ENCODE measurements around the gene ZNF397. TPM values are rescaled to one million over a fixed set of nuclear protein-coding genes. Genes with fewer than 3 reads are reported as not detected.
"Not testable (repeated sequence)": the region's sequence is repeated elsewhere in the genome, so short reads cannot be mapped to it uniquely, and the experiment has no call there.

Gene ZNF397
- total RNA-seq, result 21.4 TPM
- long read RNA-seq, full-length matches to known transcripts, result 20 of 41 reads
- long read RNA-seq, partial matches to known transcripts, result 7 of 41 reads
- long read RNA-seq, other reads (novel, unspliced or antisense), result 14 of 41 reads

DNA sequence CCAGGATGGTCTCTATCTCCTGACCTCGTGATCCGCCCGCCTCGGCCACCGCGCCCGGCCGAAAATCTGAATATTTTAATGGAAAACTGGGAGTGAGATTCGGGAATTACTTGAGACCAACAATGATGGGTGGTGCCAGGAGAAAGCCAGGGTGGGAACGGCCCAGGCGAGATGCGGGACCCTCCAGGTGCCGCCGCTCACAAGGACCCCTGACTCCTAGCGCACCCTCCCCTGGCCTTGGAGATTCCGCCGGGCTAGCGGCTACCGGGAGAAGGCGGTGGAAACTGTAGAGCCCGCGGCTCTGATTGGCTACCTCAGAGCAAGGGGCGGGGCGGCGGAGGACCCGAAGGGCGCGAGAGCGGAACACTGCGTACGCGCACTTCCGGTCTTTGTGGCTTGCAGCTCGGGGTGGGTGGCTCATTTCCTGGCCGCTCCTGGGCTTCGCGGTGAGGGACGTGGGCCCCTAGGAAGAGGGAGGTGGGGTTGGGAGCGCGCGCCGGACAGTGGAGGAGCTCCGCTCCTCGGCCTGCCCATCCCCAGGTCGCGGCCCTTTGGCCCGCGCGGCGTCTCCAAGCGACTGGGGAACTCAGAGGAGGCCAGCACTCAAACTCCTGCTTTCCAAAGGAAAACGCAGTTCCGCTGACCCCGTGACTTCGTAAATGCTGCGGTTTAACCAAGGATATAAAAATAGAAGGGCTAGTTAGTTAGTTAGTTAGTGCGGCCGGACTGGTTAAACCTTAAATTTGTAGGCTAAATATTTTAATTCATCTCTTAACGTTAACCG lies at the start of gene ZNF397:
Gene ZNF397, plus strand, starts transcription at position 371 of the 784 bp plus-strand sequence. CDS start 1,437 bp downstream, outside the sequence.
- DNase-seq (ENCODE audit: low spot score), result peak; percentile 99

- no peak for DNase-seq (ENCODE audit: low spot score)
Observed at GRCh38 chr18:35191698-35192025, 49.2 kb upstream of the ZNF397 start.

DNA sequence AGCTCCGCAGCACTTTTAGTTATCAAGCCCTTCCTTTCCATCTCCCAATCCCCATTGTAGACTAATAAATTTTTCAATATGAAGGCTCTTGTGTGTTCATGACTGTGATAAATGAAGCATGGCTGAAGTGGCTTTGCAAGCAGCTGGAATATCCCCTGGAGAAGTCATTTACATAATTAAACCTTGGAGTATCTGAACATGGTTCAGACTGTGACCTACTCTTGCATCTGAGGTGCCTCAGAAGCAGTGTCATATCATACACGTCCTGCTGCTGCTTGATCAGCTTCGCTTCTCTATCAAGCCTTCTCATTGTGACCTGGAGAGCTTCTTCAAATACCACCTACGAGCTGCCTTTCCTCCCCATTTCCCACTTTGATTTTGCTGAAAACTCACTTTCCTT lies 48.4 kb upstream of the ZNF397 start:
- no peak for DNase-seq (ENCODE audit: low spot score)

- no peak for DNase-seq (ENCODE audit: low spot score)
Observed at GRCh38 chr18:35193316-35193715, 47.5 kb upstream of the ZNF397 start.

- DNase-seq (ENCODE audit: low spot score), result no peak
Observed at GRCh38 chr18:35197296-35197695, 43.5 kb upstream of the ZNF397 start.

DNA sequence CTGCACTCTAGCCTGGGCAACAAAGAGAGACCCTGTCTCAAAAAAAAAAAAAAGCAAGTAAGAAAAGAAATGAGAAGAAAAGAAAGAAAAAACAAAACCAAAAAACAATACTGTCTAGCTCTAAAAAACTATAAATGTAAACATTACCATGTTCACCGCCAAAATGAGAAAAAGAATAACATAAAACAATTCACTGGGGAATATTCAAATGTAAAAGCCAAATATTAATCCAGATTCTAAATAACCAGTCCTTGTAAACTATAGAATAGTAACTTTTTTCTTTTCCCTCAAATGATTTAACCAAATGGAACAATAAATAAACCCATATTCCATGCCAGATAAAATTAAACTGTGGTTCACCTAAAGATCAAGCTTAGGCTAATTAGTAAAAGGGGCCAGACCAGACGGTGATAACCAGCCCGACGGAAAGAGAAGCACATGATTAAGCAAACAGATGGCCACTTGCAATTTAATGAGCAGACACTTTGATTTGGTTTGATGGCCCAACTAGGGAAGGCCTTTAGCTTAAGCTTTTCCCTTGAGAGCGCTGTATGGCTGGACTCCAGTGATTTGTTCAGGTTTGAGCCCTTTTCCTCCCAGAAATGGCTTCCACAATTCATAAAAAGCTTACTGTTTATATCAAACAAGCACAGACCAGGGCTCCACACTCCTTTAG lies 39.4 kb upstream of the ZNF397 start:
- no peak for DNase-seq (ENCODE audit: low spot score)

DNA sequence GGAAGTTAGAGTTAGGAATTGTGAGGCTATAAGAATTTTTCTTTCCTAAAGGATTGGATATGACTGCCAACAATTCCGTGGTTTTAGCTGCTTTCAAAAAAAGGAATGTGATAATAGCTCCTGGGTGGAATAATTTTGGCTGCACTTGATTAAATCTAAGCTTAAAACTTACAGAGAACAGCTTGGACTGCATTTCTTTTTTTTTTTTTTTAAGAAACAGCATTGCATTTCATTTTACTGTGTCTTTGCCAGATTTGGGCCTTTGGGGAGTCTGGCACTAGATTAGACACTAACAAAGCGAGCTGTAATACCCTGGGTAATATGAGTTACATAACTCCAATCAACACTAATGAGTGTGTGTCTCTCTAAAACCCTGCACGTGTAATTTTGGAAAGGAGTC lies 37.8 kb upstream of the ZNF397 start:
- no peak for DNase-seq (ENCODE audit: low spot score)

DNA sequence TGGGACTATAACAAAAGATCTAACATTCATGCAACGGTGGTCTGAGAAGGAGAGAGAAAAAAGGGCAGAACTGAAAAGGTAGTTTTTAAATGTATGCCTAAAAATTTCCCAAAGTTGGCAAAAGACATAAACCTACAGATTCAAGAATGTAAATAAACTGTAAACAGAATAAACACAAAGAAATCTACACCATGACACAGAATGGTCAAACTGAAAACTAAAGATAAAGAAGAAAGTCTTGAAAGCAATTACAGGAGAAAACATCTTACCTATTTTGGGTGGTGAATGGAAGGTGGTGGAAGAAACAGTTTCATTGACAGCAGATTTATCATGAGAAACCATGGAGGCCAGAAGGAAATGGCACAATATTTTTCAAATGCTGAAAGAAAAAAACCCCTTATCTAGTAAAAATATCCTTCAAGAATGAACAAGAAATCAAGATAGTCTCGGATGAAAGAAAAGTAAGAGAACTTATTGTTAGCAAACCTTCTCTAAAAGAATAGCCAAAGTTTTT lies 35.6 kb upstream of the ZNF397 start:
- no peak for DNase-seq (ENCODE audit: low spot score)

DNA sequence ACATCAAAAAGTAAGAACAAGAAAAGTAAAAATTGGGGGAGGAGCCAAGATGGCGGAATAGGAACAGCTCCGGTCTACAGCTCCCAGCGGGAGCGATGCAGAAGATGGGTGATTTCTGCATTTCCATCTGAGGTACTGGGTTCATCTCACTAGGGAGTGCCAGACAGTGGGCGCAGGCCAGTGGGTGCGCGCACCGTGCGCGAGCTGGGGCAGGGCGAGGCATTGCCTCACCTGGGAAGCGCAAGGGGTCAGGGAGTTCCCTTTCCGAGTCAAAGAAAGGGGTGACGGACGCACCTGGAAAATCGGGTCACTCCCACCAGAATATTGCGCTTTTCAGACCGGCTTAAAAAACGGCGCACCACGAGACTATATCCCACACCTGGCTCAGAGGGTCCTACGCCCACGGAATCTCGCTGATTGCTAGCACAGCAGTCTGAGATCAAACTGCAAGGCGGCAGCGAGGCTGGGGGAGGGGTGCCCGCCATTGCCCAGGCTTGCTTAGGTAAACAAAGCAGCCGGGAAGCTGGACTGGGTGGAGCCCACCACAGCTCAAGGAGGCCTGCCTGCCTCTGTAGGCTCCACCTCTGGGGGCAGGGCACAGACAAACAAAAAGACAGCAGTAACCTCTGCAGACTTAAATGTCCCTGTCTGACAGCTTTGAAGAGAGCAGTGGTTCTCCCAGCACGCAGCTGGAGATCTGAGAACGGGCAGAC lies 34.9 kb upstream of the ZNF397 start:
- DNase-seq (ENCODE audit: low spot score), result not testable (repeated sequence)

GRCh38 chr18:35215026-35215425 lies 25.8 kb upstream of the ZNF397 start:
- DNase-seq (ENCODE audit: low spot score), result no peak

DNA sequence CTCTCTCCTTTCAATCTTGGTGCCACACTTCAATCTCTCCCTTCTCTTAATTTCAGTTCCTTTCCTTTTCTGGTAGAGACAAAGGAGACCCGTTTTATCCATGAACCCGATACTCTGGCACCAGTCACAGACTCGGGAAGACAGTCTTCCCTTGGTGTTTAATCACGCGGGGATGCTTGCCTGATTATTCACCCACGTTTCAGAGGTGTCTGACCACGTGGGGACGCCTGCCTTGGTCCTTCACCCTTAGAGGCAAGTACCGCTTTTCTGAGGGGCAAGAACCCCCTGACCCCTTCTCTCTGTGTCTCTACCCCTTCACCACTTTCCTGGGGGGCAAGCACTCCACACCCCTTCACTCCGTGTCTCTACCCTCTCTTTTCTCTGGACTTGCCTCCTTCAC lies 24.2 kb upstream of the ZNF397 start:
- DNase-seq (ENCODE audit: low spot score), result not testable (repeated sequence)

GRCh38 chr18:35219331-35219730 lies 21.5 kb upstream of the ZNF397 start:
- not testable (repeated sequence) for DNase-seq (ENCODE audit: low spot score)

DNA sequence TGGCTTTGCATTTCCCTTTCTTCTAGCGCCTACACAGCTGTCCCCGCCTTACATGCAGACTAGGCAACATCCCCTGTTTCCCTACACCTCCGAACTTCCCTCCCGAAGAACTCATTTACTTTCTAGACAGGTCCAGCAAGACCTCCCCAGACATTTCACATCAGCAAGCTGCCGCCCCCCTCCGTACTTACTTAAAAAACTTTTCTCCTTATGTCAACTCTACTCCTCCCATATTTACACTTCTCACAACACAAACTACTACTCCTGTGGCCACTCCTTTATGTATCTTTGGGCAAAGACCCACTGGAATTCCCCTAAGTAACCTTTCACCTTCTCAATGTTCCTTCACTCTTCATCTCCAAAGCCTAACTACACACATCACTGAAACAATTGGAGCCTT lies 20.4 kb upstream of the ZNF397 start:
- DNase-seq (ENCODE audit: low spot score), result no peak

DNA sequence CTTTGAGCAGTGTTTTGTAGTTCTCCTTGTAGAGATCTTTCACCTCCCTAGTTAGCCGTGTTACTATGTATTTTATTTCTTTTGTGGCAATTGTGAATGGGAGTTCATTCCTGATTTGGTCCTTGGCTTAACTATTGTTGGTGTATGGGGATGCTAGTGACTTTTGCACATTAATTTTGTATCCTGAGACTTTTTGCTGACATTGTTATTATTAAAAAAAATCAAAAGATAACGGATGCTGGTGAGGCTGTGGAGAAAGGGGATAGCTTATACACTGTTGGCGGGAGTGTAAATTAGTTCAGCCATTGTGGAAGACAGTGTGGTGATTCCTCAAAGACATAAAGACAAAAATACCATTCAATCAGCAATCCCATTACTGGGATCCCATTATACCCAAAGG lies 17.0 kb upstream of the ZNF397 start:
- no peak for DNase-seq (ENCODE audit: low spot score)

DNA sequence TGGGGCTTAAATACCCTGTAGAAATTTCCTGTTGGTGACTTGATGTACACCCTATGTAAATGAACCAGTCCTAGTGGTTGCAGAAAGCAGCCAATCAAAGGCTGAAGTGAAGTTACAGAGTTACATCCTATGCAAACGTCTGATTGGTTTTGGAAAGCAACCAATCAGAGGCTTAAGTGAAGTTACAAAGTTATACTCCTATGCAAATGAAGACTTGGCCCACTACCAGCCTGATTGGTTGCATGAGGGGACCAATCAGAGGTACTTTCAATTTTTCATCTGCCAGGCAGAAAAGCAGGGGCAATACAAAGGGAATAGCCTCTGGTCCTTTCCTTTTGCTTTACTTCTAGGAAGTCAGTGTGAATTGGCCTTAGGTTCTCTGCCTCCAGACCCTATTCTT lies 13.6 kb upstream of the ZNF397 start:
- DNase-seq (ENCODE audit: low spot score), result no peak

DNA sequence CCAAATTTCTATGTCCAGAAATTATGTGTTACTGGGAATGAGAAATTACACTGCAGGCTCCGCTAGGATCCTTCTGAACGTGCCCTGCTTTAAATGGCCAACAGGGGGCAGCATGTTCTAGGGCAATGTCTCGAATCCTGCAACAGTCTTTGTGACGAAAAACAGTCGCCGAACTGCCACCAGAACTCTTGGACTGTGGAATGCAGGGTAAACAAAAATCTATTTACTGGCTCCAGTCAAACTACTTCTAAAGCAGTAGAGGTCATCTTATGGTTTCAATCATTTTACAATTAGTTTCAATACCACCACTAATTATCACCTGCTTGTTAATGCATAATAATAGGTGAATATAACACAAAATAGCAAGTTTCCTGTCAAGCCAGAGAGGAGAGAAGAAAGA lies 9.8 kb upstream of the ZNF397 start:
- DNase-seq (ENCODE audit: low spot score), result no peak

- DNase-seq (ENCODE audit: low spot score), result no peak
Observed at GRCh38 chr18:35236571-35237363, 4.1 kb upstream of the ZNF397 start.

- DNase-seq (ENCODE audit: low spot score), result no peak
Observed at GRCh38 chr18:35239314-35239713, 1.5 kb upstream of the ZNF397 start.

GRCh38 chr18:35241448-35241804 lies 592 bp downstream of the ZNF397 start:
- no peak for DNase-seq (ENCODE audit: low spot score)

- no peak for DNase-seq (ENCODE audit: low spot score)
Observed at GRCh38 chr18:35242426-35242825, 1.6 kb downstream of the ZNF397 start.

DNA sequence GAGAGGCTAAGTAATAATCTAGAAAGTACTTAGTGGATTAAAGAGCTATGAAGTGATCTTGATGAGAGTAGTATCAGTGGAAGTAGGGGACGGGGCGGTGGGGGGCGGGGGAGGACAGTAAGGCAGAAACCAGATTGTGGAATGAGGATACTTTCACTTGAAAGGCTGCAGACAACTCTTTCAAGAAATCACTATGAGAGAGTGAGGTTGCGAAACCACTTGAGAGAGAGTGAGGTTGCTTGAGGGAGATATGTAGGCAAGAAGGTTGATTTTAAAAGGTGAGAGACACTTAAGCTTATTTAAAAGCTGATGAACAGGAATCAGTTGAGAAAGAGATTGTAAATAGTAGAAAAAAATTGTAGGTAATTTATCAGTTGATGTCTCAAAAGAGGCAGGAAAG lies 3.8 kb downstream of the ZNF397 start:
- DNase-seq (ENCODE audit: low spot score), result no peak
